ENCODE data around the gene IDH3A. TPM values are rescaled to one million over a fixed set of nuclear protein-coding genes. Genes with fewer than 3 reads are reported as not detected.

IDH3A gene
- total RNA-seq: 13.8 and 38.1 TPM in 2 replicates

DNA sequence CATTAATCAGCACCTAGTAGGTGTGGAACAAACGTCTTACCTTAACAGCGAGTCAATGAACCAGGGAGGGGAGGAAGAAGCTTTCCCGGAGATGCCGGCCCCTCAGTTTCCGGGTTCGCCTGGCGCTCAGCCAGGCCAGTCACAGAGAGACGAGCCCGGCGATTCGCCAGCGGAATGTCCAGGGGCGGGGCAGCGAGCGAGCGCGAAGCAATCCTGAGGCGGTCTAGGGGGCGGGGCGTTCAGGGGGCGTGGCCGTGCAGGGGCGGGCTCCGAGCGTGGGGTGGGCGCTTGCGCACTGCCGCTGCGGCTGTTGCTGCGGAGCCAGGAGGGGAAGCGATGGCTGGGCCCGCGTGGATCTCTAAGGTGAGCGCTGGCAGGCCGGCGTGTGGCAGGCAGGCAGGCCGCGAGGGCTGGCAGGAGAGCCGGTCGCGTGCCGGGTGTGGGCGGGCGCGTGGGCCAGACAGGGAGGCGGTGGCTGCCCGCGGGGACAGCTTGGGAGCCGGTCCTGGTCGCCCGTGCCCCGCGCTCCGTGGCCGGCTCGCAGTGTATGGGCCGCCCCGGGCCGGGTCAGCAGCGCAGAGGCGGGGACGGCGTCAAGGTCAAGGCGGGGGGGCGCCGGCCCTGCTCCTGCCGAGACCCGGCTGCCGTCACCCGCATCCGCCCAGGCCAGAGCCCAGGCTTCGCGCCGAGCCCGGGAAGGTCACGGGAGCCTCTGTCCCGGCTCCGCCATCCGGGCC lies at the start of gene IDH3A:
Gene IDH3A, plus strand, starts transcription at position 295 of the 737 bp plus-strand sequence. Its CDS starts 42 bp downstream, at position 337.

DNA sequence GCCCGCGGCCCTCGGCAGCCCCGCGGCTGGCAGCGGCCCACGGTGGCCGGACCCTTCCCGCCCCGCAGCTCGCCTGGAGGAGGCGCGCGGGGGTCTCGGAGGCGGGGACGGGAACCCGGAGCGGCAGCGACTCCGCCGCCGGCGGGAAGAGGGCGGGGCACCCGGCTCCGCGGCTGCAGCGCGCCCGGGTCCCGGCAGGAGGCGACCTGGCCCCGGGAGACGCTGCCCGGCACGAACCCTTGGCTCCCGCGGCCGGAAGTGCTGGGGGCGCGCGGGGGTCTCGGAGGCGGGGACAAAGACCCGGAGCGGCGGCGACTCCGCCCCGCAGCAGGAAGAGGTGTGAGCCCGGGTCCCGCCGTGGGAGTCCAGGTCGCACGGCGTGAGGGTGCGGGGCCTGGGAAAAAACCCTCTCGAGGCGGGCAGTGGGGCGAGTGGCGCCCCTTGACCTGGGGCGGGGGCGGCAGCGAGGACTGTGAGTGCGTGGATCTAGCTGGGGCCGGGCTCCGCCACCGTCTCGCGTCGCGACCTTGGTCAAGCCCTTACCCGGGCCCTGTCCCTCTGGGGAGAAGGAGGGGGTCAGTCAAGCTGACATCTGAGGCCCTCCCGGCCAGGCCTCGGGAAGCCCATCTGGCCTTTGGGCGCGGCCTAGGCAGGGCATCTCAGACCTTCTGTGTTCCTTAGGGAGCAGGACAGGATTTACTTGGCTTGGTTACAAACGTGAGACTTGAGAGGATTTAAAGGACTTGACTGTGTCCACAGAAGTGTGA lies 17.7 kb upstream of the IDH3A start, which contains the start of gene CIB2:
Gene CIB2, minus strand, starts transcription at position 151 of the 767 bp plus-strand sequence. CDS start 230 bp downstream, outside the sequence.

Other genes with a start within 250 kb of the IDH3A start
- gene TBC1D2B, start 71.7 kb upstream of the IDH3A start, total RNA-seq: 16.5 and 43.2 TPM in 2 replicates
- not detected in 2 replicates for gene SH2D7, start 56.8 kb upstream of the IDH3A start, total RNA-seq
- gene CIB2, start 17.9 kb upstream of the IDH3A start, total RNA-seq: 0.97 and 2.4 TPM in 2 replicates
- gene ACSBG1, start 85.2 kb downstream of the IDH3A start, total RNA-seq: not detected in 2 replicates
- 1.9 and 7.3 TPM in 2 replicates for gene DNAJA4, start 115.2 kb downstream of the IDH3A start, total RNA-seq
- 66.5 and 73.3 TPM in 2 replicates for gene SKIC8, start 150.2 kb downstream of the IDH3A start, total RNA-seq
- not detected in 2 replicates for gene CRABP1, start 191.0 kb downstream of the IDH3A start, total RNA-seq